Activated naive CD4-positive, alpha-beta T cell treated with anti-CD3 and anti-CD28 coated beads, Interleukin-2, amount 50 U/mL, for 24 hours (primary cell): ENCODE data around the gene NEK9.

Experiments
- H3K27ac Mint-ChIP-seq: one replicate; pipeline ENCODE4 v1.8.0; 2021; ENCODE audit warnings: mild to moderate bottlenecking, mixed read lengths
- H3K27me3 Mint-ChIP-seq: one replicate; pipeline ENCODE4 v1.8.0; 2021; ENCODE audit warnings: mixed read lengths
- H3K36me3 Mint-ChIP-seq: one replicate; pipeline ENCODE4 v1.8.0; 2021; ENCODE audit warnings: mixed read lengths
- H3K4me1 Mint-ChIP-seq: one replicate; pipeline ENCODE4 v1.8.0; 2021; ENCODE audit warnings: mixed read lengths
- H3K4me3 Mint-ChIP-seq: one replicate; pipeline ENCODE4 v1.8.0; 2021; ENCODE audit warnings: mild to moderate bottlenecking, mixed read lengths
- H3K9me3 Mint-ChIP-seq: one replicate; pipeline ENCODE4 v1.8.0; 2021; ENCODE audit warnings: mixed read lengths

NEK9 gene

DNA sequence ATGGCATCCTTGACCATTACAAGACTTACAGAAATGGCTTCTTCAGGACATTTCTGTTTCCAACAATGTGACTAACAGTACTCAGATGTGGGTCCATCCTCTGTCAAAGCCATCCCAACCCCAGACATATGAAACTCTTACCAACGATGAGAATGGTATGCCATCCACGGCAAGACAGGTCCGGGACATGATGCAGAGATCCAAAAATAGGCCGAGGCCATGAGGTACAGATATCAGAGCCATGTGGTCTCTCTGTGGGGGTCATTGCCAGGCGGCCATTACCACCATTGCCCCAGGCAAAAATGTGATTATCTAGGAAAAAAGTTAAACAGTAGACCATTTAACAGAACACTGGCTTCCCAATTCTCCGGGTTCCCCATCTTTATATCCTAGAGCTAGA is 29.9 kb downstream of the NEK9 start:
- Mint-ChIP-seq H3K36me3 (peaks cover 8% of the 10 kb centered on the region), H3K4me1 (peaks cover 11% of the 10 kb centered on the region), H3K4me3 (no peak overlapping the region), H3K27ac (no peak overlapping the region), H3K27me3 (no peaks in the 10 kb centered on the region), H3K9me3 (no peaks in the 10 kb centered on the region)

DNA sequence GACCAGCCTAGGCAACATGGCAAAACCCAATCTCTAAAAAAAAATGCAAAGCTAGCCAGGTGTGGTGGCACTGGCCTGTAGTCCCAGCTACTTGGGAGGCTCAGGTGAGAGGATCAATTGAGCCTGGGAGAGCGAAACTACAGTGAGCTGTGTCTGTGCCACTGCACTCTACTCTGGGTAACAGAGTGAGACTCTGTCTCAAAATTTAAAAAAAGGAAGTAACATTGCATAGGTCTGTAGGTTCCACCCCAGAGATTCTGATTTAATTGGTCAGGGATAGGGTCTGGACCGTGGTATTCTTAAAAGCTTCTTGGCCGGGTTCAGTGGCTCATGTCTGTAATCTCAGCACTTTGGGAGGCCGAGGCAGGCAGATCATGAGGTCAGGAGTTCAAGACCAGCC is 31.2 kb downstream of the NEK9 start:
- H3K4me3 Mint-ChIP-seq = no peak overlapping the region
- peaks cover 8% of the 10 kb centered on the region for H3K36me3 Mint-ChIP-seq
- H3K27ac Mint-ChIP-seq = no peak overlapping the region
- no peaks in the 10 kb centered on the region for H3K27me3 Mint-ChIP-seq
- H3K9me3 Mint-ChIP-seq = no peaks in the 10 kb centered on the region
- peaks cover 11% of the 10 kb centered on the region for H3K4me1 Mint-ChIP-seq

DNA sequence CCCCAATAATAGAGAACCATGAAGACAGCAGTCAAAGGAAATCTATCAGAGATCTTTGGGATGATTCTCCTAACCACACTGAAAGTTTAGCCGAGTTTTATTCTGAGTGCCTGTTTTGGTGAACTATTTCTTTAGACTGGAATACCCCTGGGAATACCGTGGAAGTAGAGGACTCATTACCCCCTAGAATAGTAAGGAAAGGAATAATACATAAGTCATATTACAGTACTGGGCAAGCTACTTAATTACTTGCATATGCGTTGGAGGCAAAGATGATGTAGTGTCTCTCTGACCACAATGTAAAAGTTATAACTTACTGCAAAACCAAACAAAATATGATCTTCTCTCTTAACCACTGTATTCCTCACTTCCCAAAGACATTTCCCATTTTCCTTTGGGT is 32.0 kb downstream of the NEK9 start:
- peaks cover 8% of the 10 kb centered on the region for H3K36me3 Mint-ChIP-seq
- peaks cover 11% of the 10 kb centered on the region for H3K4me1 Mint-ChIP-seq
- no peaks in the 10 kb centered on the region for H3K27me3 Mint-ChIP-seq
- no peaks in the 10 kb centered on the region for H3K9me3 Mint-ChIP-seq
- H3K27ac Mint-ChIP-seq = no peak overlapping the region
- H3K4me3 Mint-ChIP-seq = no peak overlapping the region

DNA sequence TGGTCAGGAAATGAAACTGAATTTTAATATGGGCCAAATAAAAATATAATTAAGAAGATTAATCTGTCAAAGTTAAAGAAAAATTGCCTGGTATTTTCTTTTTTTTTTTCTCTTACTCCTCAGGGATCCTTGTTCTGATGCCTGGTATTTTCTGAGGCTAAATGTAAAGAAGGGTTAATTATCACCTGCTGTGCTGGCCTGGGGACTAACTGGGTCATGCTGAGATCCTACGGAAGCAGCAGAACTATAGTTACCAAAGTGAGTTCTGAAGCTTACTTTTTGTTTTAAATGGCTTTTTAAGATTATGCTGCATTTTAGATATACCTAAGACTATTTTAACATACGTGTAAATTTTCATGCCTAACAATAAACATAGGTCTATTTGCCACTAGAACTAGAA is 34.1 kb downstream of the NEK9 start:
- Mint-ChIP-seq H3K4me1 (peaks cover under 1% of the 10 kb centered on the region), H3K4me3 (no peak overlapping the region), H3K27ac (no peak overlapping the region), H3K9me3 (no peaks in the 10 kb centered on the region), H3K36me3 (peaks cover 4% of the 10 kb centered on the region), H3K27me3 (no peaks in the 10 kb centered on the region)

DNA sequence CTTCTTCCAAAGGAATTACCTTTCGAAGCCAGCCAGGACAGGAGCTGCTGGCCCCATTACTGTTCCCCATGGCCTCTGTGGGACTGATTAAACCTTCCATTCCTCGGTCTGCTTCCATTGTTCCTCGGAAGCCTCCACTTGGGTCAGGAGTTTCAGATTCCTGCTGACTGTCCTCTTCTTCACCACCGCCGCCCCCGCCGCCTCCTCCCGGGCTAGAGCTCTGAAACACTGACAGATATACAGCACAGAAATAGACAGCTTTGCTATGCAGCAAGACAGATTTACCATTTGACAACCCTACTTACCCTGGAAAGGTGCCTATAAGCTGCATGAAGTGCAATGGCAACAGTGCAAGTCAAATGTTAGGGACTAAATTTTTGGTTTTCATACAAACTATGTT is 35.6 kb downstream of the NEK9 start:
- Mint-ChIP-seq H3K4me1 (no peaks in the 10 kb centered on the region), H3K4me3 (no peak overlapping the region), H3K27ac (no peak overlapping the region), H3K36me3 (peaks cover 4% of the 10 kb centered on the region), H3K27me3 (no peaks in the 10 kb centered on the region), H3K9me3 (no peaks in the 10 kb centered on the region)

DNA sequence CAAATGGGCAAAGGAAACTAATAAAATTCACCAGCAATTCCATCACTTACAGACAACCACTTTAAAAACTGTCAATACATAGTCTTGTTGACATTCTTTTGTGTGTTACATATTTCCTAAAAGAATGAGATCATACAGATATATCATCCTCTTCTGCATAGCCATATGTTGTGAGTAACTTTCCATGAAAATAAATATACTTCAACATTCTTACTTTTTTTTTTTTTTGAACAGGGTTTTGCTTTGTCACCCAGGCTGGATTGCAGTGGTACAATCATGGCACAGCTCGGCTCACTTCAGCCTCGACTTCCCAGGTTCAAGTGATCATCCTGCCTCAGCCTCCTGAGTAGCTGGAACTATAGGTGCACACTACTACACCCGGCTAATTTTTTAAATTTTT is 36.5 kb downstream of the NEK9 start:
- no peak overlapping the region for H3K27ac Mint-ChIP-seq
- H3K4me1 Mint-ChIP-seq = no peaks in the 10 kb centered on the region
- no peaks in the 10 kb centered on the region for H3K9me3 Mint-ChIP-seq

DNA sequence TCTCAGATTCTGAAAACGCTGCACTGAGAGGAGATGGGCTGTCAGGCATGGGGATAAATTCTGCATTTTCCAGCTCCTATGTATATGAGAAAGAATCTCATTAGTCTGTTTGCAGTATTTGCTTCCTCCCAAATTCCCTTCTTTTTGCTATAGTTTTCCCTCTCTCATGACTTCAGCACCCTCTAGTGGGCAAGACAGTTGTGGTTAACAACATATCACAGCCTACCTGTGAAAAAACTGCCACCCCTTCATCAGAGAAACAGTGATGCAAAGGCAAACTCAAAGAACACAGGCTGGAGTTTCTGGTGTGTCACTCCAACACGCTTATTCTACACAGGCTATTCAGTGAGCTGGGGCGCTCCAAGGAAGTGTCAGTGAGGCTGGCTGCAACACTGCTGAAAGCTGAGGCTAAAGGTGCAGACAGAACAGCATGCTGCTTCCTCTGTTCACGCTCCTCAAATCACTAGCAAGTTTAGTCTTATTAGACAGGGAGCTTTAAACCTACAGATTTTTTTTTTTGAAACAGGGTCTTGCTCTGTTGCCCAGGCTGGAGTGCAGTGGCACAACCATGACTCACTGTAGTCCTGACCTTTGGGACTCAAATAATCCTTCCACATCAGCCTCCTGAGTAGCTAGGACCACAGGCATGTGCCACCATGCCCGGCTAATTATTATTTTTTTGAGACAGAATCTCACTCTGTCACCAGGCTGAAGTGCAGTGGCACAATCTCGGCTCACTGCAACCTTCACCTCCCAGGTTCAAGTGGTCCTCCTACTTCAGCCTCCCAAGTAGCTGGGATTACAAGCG is 38.1 kb downstream of the NEK9 start:
- H3K36me3 Mint-ChIP-seq = peaks cover 4% of the 10 kb centered on the region
- H3K4me3 Mint-ChIP-seq = no peak overlapping the region
- no peaks in the 10 kb centered on the region for H3K27me3 Mint-ChIP-seq
- H3K27ac Mint-ChIP-seq = no peak overlapping the region
- no peaks in the 10 kb centered on the region for H3K9me3 Mint-ChIP-seq
- H3K4me1 Mint-ChIP-seq = no peaks in the 10 kb centered on the region

More for the DNA sequence above, 36.5 kb downstream of the NEK9 start:
- peaks cover 5% of the 10 kb centered on the region for H3K36me3 Mint-ChIP-seq
- no peaks in the 10 kb centered on the region for H3K27me3 Mint-ChIP-seq
- H3K4me3 Mint-ChIP-seq = no peak overlapping the region

DNA sequence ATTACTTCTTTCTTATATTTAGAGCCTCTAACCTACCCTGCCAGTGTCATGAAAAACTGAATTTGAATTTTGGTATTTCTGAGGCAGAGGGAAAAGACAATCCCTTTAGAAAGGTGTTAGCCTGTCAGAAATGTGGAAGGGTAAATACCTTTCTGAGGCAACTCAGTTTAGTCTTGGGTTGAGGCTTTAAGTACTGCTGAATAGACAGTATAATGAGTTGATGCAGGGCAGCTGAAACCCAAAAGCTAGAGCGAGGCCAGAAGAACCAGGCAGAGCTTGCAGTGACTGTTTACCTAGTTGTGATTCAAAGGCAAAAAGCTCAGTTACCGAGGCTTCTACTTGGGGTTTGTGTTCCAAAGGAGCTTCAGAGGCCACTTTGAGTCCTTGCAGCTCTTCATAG is 38.7 kb downstream of the NEK9 start:
- H3K4me1 Mint-ChIP-seq = no peaks in the 10 kb centered on the region
- H3K27me3 Mint-ChIP-seq = no peaks in the 10 kb centered on the region
- H3K27ac Mint-ChIP-seq = no peak overlapping the region
- H3K4me3 Mint-ChIP-seq = no peak overlapping the region
- no peaks in the 10 kb centered on the region for H3K9me3 Mint-ChIP-seq
- H3K36me3 Mint-ChIP-seq = peaks cover 4% of the 10 kb centered on the region

DNA sequence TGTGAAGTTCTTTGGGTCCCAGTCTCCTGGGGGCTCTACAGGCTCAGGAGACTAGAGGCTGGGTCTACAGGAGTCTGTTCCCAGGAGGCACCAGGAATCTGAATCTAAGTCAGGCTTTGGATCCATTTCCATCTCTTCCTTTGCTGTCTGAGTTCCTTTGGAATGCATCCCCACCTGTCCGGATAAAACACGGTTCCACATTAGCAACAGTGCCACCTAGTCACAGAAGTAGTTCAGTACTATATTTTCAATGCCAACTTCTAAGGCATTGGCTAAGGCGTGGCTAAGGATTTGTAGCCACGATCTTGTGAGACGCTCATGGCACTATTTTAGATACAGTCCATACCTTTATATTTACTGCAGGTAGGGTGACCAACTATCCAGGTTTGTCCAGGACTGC is 42.3 kb downstream of the NEK9 start:
- Mint-ChIP-seq H3K27ac (no peak overlapping the region), H3K36me3 (peaks cover 6% of the 10 kb centered on the region), H3K9me3 (no peaks in the 10 kb centered on the region), H3K4me3 (no peak overlapping the region), H3K4me1 (no peaks in the 10 kb centered on the region), H3K27me3 (no peaks in the 10 kb centered on the region)

DNA sequence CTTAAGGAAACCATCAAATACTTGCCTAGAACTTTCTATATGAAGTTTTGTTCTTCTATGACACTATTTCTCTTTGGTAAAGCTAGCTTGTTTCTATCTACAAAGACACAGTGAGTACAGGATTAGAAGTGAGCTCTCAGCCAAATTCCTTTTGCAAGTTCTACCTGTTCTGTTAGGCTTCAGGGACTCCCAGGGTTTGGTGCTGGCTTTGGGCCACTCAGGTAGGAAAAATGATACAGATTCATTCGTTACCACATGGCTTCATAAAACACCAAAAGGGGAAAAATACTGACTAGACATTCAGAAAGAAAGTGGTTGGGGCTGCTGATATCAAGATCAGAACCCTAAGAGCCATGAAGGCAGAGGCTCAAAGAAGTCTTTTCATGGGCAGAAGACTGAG is 43.6 kb downstream of the NEK9 start:
- H3K4me1 Mint-ChIP-seq = no peaks in the 10 kb centered on the region
- no peak overlapping the region for H3K27ac Mint-ChIP-seq
- no peaks in the 10 kb centered on the region for H3K9me3 Mint-ChIP-seq
- H3K27me3 Mint-ChIP-seq = no peaks in the 10 kb centered on the region
- no peak overlapping the region for H3K4me3 Mint-ChIP-seq
- H3K36me3 Mint-ChIP-seq = peaks cover 6% of the 10 kb centered on the region

DNA sequence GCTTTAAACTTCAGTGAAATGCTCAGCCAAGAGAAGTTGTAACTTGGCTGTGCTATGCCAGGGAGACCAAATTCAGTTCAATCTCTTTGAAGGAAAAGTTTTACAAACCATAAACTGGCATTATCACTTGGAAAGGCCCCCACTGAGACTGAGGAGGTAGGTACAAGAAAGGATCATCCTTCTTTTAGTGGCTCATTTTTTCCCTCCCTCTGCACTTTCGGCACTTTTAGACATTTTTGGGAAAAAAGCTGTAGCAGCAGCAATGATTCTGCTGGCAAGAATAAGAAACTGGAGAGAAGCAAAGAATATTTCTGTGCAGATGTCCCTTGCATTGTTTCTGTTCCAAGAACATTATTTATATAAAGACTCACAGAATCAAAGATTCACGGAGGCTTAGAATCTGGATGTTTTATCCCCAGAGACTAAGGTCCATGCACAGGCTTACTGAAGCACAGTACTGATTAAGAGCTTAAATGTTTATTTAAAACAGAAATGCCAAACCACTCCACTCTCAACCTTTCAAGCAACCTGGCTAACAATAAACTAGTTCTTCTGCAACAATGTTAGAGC is 45.1 kb downstream of the NEK9 start:
- H3K9me3 Mint-ChIP-seq = no peaks in the 10 kb centered on the region
- no peaks in the 10 kb centered on the region for H3K27me3 Mint-ChIP-seq
- H3K4me3 Mint-ChIP-seq = no peak overlapping the region
- peaks cover 4% of the 10 kb centered on the region for H3K36me3 Mint-ChIP-seq
- H3K27ac Mint-ChIP-seq = no peak overlapping the region
- no peaks in the 10 kb centered on the region for H3K4me1 Mint-ChIP-seq

DNA sequence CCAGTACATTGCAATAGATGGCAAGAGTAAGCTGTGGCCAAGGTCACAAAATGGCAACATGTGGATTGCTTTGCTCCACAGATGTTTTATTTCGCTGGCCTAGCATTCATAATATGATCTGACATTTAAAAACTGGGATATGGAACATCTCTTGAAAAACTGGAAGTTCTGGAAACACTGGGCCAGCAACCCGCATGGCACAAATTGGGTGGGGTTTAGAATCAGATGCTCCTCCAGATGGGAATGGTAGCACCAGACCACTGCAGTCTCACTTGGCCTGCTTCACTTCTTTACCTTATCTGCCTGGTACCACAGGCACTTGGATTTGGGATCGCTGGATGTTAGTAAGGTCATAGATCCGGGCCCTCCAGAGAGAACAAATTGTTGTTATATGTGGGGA is 47.3 kb downstream of the NEK9 start:
- H3K4me1 Mint-ChIP-seq = no peaks in the 10 kb centered on the region
- H3K27me3 Mint-ChIP-seq = no peaks in the 10 kb centered on the region
- peaks cover 2% of the 10 kb centered on the region for H3K36me3 Mint-ChIP-seq
- H3K27ac Mint-ChIP-seq = no peak overlapping the region
- no peak overlapping the region for H3K4me3 Mint-ChIP-seq
- H3K9me3 Mint-ChIP-seq = no peaks in the 10 kb centered on the region

DNA sequence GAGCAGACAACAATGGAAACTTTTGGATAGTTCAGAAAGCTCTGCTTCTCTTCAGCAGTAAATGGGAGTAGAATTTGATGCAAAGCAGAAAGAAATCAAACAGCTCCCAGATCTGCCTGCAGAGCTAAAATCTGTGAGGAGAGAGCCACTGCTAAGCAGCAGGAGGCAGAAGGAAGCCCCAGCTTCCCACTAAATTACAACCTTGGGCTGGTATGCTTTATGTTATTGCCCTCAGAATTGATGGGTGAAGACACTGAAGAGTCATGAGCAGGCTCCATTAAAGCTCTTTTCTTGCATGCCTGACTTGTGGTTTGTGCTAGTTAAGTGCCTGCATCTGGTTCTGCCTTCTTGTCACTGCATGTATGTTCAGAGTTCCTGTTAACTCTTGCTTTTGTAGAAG is 49.1 kb downstream of the NEK9 start:
- Mint-ChIP-seq H3K4me3 (no peak overlapping the region), H3K27me3 (no peaks in the 10 kb centered on the region), H3K27ac (no peak overlapping the region), H3K4me1 (no peaks in the 10 kb centered on the region), H3K9me3 (no peaks in the 10 kb centered on the region), H3K36me3 (peaks cover 2% of the 10 kb centered on the region)

DNA sequence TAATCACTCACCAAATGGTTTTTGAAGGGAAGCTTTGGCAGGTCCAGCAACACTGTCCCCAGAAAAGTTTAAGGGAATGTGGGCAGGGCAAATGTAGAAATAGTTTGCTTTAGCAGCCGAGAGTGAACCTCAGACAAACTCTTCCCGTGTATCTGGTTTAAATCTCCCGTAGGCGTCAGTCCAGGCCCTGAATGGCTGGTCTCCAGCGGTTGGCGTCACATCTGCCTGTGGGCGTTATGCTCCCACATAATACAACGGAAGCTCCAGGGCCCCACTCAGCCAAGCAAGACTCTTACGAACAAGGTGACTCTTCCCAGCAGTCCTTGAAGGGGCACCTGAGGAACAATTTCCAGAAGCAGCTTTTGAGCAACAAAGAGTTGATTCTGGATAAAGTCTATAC is 56.5 kb downstream of the NEK9 start:
- peaks cover 3% of the 10 kb centered on the region for H3K4me1 Mint-ChIP-seq
- H3K36me3 Mint-ChIP-seq = no peaks in the 10 kb centered on the region
- H3K27ac Mint-ChIP-seq = no peak overlapping the region
- no peak overlapping the region for H3K4me3 Mint-ChIP-seq
- no peaks in the 10 kb centered on the region for H3K9me3 Mint-ChIP-seq
- no peaks in the 10 kb centered on the region for H3K27me3 Mint-ChIP-seq

DNA sequence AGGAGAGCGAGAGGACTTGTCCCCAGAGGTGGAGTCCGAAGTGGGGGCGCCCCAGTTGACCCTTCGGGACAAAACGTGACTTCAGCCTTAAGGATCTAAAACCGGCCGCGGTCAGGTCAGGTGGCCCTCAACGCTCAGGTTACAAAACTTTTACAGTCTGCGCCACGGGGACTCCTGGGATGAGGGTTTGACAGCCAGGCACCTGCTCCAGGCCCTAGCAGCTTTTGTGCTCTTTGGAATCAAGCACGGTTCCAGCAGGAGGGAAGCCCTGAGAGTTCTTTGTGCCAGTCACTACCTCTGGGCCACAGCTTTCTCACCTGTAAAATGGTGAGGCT is 57.1 kb downstream of the NEK9 start:
- H3K27ac Mint-ChIP-seq = peak overlapping the region; percentile 35

DNA sequence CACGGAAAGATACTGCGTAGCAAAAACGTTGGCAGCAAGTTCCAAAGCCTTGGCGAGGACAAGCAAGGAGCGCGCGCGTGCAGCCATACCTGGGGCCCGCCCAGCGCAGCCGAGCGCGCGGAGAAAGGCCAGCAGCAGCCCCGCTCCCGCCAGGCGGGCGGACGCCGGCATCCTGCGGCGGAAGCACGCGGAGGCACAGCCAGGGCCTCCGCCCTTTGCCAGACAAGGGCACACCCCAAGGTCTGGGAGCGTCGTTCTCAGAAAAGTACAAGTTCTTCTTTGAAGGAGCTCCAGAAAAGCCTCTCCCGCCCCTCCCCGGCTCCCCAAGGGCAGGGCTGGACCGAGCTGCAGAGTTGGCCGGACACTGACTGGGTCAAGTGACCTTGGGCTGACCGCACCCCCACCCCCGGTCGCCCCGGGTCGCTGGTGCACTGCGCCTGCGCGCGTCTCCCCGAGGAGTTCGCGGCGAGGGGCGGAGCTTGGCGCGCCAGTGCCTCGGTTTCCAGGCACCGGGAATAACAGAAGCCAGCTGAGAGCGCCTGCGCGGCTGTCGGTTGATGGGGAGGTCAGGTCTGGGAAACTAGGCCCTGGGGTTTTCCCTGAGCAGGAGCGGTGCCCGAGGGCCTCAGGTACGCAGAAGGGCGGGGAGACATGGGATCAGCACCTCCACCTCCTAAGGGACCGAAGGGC is 57.6 kb downstream of the NEK9 start, which contains the start of gene ZC2HC1C:
Gene ZC2HC1C, plus strand, starts transcription at position 521 of the 690 bp plus-strand sequence. CDS start 933 bp downstream, outside the sequence.
- H3K9me3 Mint-ChIP-seq = no peaks in the 10 kb centered on the region
- H3K27ac Mint-ChIP-seq = peak within 1 kb of the TSS; percentile 35
- H3K36me3 Mint-ChIP-seq = no peaks in the 10 kb centered on the region
- peaks cover 4% of the 10 kb centered on the region for H3K4me1 Mint-ChIP-seq
- peak within 1 kb of the TSS; percentile 52 for H3K4me3 Mint-ChIP-seq
- no peaks in the 10 kb centered on the region for H3K27me3 Mint-ChIP-seq

More for the DNA sequence above, 57.1 kb downstream of the NEK9 start:
- H3K4me1 Mint-ChIP-seq = peaks cover 3% of the 10 kb centered on the region
- no peaks in the 10 kb centered on the region for H3K36me3 Mint-ChIP-seq
- no peaks in the 10 kb centered on the region for H3K9me3 Mint-ChIP-seq
- no peaks in the 10 kb centered on the region for H3K27me3 Mint-ChIP-seq
- peak overlapping the region; percentile 52 for H3K4me3 Mint-ChIP-seq
